ENCODE data around the gene WFDC1. TPM values are rescaled to one million over a fixed set of nuclear protein-coding genes. Genes with fewer than 3 reads are reported as not detected.

Gene WFDC1
- total and polyA plus RNA-seq, 2 donors (not counting 1 experiment from before 2014, with no cell fraction given): 32.1 to 34.0 TPM

GRCh38 chr16:84277244-84277823, 17.3 kb upstream of the WFDC1 start:
- Histone ChIP-seq H3K4me3 (replicated peaks in 1 of 4; ENCODE audit: control extremely low read depth in 1 of 4, insufficient read depth in 1 of 4, low read depth in 3 of 4, low read length in 4 of 4) (no peak overlapping the region), H3K27ac (ENCODE audit: insufficient read depth, low read length) (no peak overlapping the region), H3K36me3 (ENCODE audit: control insufficient read depth, insufficient read depth, low read length) (no peaks in the 10 kb centered on the region), H3K4me2 (ENCODE audit: extremely low read depth, insufficient read depth, low read length) (no peak overlapping the region), H3K9me3 (ENCODE audit: control insufficient read depth, insufficient read depth, low read depth, low read length) (no peaks in the 10 kb centered on the region), H3K27me3 (ENCODE audit: control insufficient read depth, insufficient read depth, low read length) (no peaks in the 10 kb centered on the region), H3K4me1 (ENCODE audit: control insufficient read depth, extremely low read depth, insufficient read depth, low read length) (no peaks in the 10 kb centered on the region), H3K79me2 (ENCODE audit: control insufficient read depth, insufficient read depth, low read length) (no peaks in the 10 kb centered on the region), H4K20me1 (ENCODE audit: control insufficient read depth, extremely low read depth, insufficient read depth, low read length) (no peaks in the 10 kb centered on the region), H3K9ac (ENCODE audit: insufficient read depth, low read length) (no peak overlapping the region), H2AFZ (ENCODE audit: low read length) (no peak overlapping the region)
- no peak for TF ChIP-seq EZH2 (IDR thresholded peaks at IDR 0.05; ENCODE audit: low read length, missing control alignments)
- TF ChIP-seq CTCF (conservative IDR thresholded peaks at IDR 0.05 in 1 of 2, IDR thresholded peaks at IDR 0.05 in 1 of 2; ENCODE audit: low read depth in 1 of 2, low read length in 2 of 2): peak; percentile 86
- DNase-seq (ENCODE audit: low read depth in 2 of 2): peak; percentile 25 to 60

GRCh38 chr16:84278333-84278732, 16.3 kb upstream of the WFDC1 start:
- no peak overlapping the region for H3K27ac ChIP-seq (ENCODE audit: insufficient read depth, low read length)
- no peaks in the 10 kb centered on the region for H3K9me3 ChIP-seq (ENCODE audit: control insufficient read depth, insufficient read depth, low read depth, low read length)
- no peaks in the 10 kb centered on the region for H3K36me3 ChIP-seq (ENCODE audit: control insufficient read depth, insufficient read depth, low read length)
- H3K79me2 ChIP-seq (ENCODE audit: control insufficient read depth, insufficient read depth, low read length): no peaks in the 10 kb centered on the region
- no peaks in the 10 kb centered on the region for H3K4me1 ChIP-seq (ENCODE audit: control insufficient read depth, extremely low read depth, insufficient read depth, low read length)
- no peak overlapping the region for H3K9ac ChIP-seq (ENCODE audit: insufficient read depth, low read length)
- DNase-seq (ENCODE audit: low read depth in 2 of 2): no peak
- no peak overlapping the region for H3K4me2 ChIP-seq (ENCODE audit: extremely low read depth, insufficient read depth, low read length)
- TF ChIP-seq CTCF (conservative IDR thresholded peaks at IDR 0.05 in 1 of 2, IDR thresholded peaks at IDR 0.05 in 1 of 2; ENCODE audit: low read depth in 1 of 2, low read length in 2 of 2) (no peak), EZH2 (IDR thresholded peaks at IDR 0.05; ENCODE audit: low read length, missing control alignments) (no peak)
- no peaks in the 10 kb centered on the region for H3K27me3 ChIP-seq (ENCODE audit: control insufficient read depth, insufficient read depth, low read length)
- no peak overlapping the region for H3K4me3 ChIP-seq (replicated peaks in 1 of 4; ENCODE audit: control extremely low read depth in 1 of 4, insufficient read depth in 1 of 4, low read depth in 3 of 4, low read length in 4 of 4)
- H4K20me1 ChIP-seq (ENCODE audit: control insufficient read depth, extremely low read depth, insufficient read depth, low read length): no peaks in the 10 kb centered on the region
- no peak overlapping the region for H2AFZ ChIP-seq (ENCODE audit: low read length)

- no peaks in the 10 kb centered on the region for H3K36me3 ChIP-seq (ENCODE audit: control insufficient read depth, insufficient read depth, low read length)
- H3K4me3 ChIP-seq (replicated peaks in 1 of 4; ENCODE audit: control extremely low read depth in 1 of 4, insufficient read depth in 1 of 4, low read depth in 3 of 4, low read length in 4 of 4): no peak overlapping the region
- H3K27ac ChIP-seq (ENCODE audit: insufficient read depth, low read length): no peak overlapping the region
- peaks cover 2% of the 10 kb centered on the region for H3K4me1 ChIP-seq (ENCODE audit: control insufficient read depth, extremely low read depth, insufficient read depth, low read length)
- no peaks in the 10 kb centered on the region for H4K20me1 ChIP-seq (ENCODE audit: control insufficient read depth, extremely low read depth, insufficient read depth, low read length)
- H3K4me2 ChIP-seq (ENCODE audit: extremely low read depth, insufficient read depth, low read length): no peak overlapping the region
- no peak overlapping the region for H3K9ac ChIP-seq (ENCODE audit: insufficient read depth, low read length)
- TF ChIP-seq EZH2 (IDR thresholded peaks at IDR 0.05; ENCODE audit: low read length, missing control alignments) (no peak), CTCF (conservative IDR thresholded peaks at IDR 0.05 in 1 of 2, IDR thresholded peaks at IDR 0.05 in 1 of 2; ENCODE audit: low read depth in 1 of 2, low read length in 2 of 2) (no peak)
- H3K79me2 ChIP-seq (ENCODE audit: control insufficient read depth, insufficient read depth, low read length): no peaks in the 10 kb centered on the region
- H3K9me3 ChIP-seq (ENCODE audit: control insufficient read depth, insufficient read depth, low read depth, low read length): no peaks in the 10 kb centered on the region
- H3K27me3 ChIP-seq (ENCODE audit: control insufficient read depth, insufficient read depth, low read length): no peaks in the 10 kb centered on the region
- no peak overlapping the region for H2AFZ ChIP-seq (ENCODE audit: low read length)
- no peak for DNase-seq (ENCODE audit: low read depth in 2 of 2)
Measured at GRCh38 chr16:84278968-84279367, 15.7 kb upstream of the WFDC1 start.
